Astrocyte (in vitro differentiated cells and primary cell): ENCODE measurements around the gene CSNK1D.

Source experiments
- CTCF ChIP-seq: IDR thresholded peaks from 2 replicates; pipeline ENCODE4 v1.5.1; 2011; ENCODE audit warnings: low read depth, mild to moderate bottlenecking, inconsistent platforms, low read length, moderate library complexity; ENCODE audit not compliant: insufficient read depth
- EZH2 ChIP-seq: IDR thresholded peaks from 2 replicates; pipeline ENCODE4 v1.6.1; 2012; ENCODE audit warnings: mild to moderate bottlenecking, low read length, inconsistent platforms; ENCODE audit not compliant: insufficient read depth

GRCh38 chr17:82252511-82253178, 20.9 kb downstream of the CSNK1D start:
- TF ChIP-seq CTCF (no peak), EZH2 (no peak)
